GM12875 (cell line): ENCODE results near the gene MTNR1A.

ENCODE experiments used
- H3K4me3 ChIP-seq: one replicate; pipeline ENCODE4 v1.5.1; 2011; ENCODE audit warnings: low read depth, low read length, control low read depth
- CTCF ChIP-seq: IDR thresholded peaks from 2 replicates; pipeline ENCODE4 v1.5.1; 2011; ENCODE audit warnings: low read depth, mild to moderate bottlenecking, control low read depth, inconsistent platforms, low read length, moderate library complexity, borderline replicate concordance; ENCODE audit not compliant: insufficient read depth

MTNR1A gene

GRCh38 chr4:186554914-186555827, at the start of gene MTNR1A:
Gene MTNR1A, minus strand, starts transcription at chr4:186555567. Its CDS starts 202 bp downstream, at chr4:186555365.
- no peak for TF ChIP-seq CTCF
- H3K4me3 ChIP-seq = no peak within 1 kb of the TSS

- H3K4me3 ChIP-seq = no peak overlapping the region
- TF ChIP-seq CTCF = no peak
Observed at GRCh38 chr4:186604124-186604807, 48.9 kb upstream of the MTNR1A start.

GRCh38 chr4:186602978-186603377, 47.6 kb upstream of the MTNR1A start:
- TF ChIP-seq CTCF = no peak

GRCh38 chr4:186599483-186599882, 44.1 kb upstream of the MTNR1A start:
- H3K4me3 ChIP-seq = no peak overlapping the region
- TF ChIP-seq CTCF = no peak

More at GRCh38 chr4:186602978-186603377, 47.6 kb upstream of the MTNR1A start:
- H3K4me3 ChIP-seq = no peak overlapping the region

GRCh38 chr4:186598686-186599085, 43.3 kb upstream of the MTNR1A start:
- H3K4me3 ChIP-seq = no peak overlapping the region
- no peak for TF ChIP-seq CTCF

GRCh38 chr4:186596850-186597390, 41.6 kb upstream of the MTNR1A start:
- H3K4me3 ChIP-seq = no peak overlapping the region
- TF ChIP-seq CTCF = no peak
